Measurements from ENCODE around the gene MINDY1. TPM values are rescaled to one million over a fixed set of nuclear protein-coding genes. Genes with fewer than 3 reads are reported as not detected.

The MINDY1 gene
- total and polyA plus RNA-seq, 9 of the 15 experiments (the other 6 are each of a cell fraction or from before 2014, with no cell fraction given): 0.49 to 11.0 (median 6.0) TPM

- no peak for TF ChIP-seq STAT5A (IDR thresholded peaks at IDR 0.05; ENCODE audit: borderline replicate concordance, low read length)
- TF ChIP-seq FOXJ2 (tag; IDR thresholded peaks at IDR 0.05): 0 out of 2 replicates have a peak, but pooled peaks have one; percentile 24
- TF ChIP-seq, protein P1, sequence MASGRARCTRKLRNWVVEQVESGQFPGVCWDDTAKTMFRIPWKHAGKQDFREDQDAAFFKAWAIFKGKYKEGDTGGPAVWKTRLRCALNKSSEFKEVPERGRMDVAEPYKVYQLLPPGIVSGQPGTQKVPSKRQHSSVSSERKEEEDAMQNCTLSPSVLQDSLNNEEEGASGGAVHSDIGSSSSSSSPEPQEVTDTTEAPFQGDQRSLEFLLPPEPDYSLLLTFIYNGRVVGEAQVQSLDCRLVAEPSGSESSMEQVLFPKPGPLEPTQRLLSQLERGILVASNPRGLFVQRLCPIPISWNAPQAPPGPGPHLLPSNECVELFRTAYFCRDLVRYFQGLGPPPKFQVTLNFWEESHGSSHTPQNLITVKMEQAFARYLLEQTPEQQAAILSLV (tag; IDR thresholded peaks at IDR 0.05): no peak
- no peak for TF ChIP-seq NONO (IDR thresholded peaks at IDR 0.05; ENCODE audit: low read depth in 2 of 2, low read length in 1 of 2)
- peak in 1 of 2 experiments; percentile 32; a peak in 1 of 3 replicates for TF ChIP-seq CBX3 (IDR thresholded peaks at IDR 0.05; ENCODE audit: borderline replicate concordance in 1 of 2, low read length in 2 of 2)
- TF ChIP-seq DDX20 (tag; IDR thresholded peaks at IDR 0.05; ENCODE audit: low read depth): no peak
- peak; percentile 47 for TF ChIP-seq TEAD4 (IDR thresholded peaks at IDR 0.05; ENCODE audit: low read length)
- no peak for TF ChIP-seq TEAD4 (CRISPR knock-in tag; IDR thresholded peaks at IDR 0.05; ENCODE audit: borderline replicate concordance)
- no peak for TF ChIP-seq JUN (IDR thresholded peaks at IDR 0.05; ENCODE audit: borderline replicate concordance, low read depth, low read length)
- TF ChIP-seq JUN (CRISPR knock-in tag; IDR thresholded peaks at IDR 0.05; ENCODE audit: borderline replicate concordance): no peak
- 0 out of 2 replicates have a peak, but pooled peaks have one; percentile 27 for TF ChIP-seq POLR2AphosphoS5 (IDR thresholded peaks at IDR 0.05; ENCODE audit: control insufficient read depth, insufficient read depth, low read depth, low read length)
- no peak for TF ChIP-seq SAFB2 (IDR thresholded peaks at IDR 0.05; ENCODE audit: borderline replicate concordance, low read depth, low read length, severe bottlenecking)
- no peak for TF ChIP-seq CBFB (CRISPR knock-in tag; IDR thresholded peaks at IDR 0.05)
- TF ChIP-seq ATF1 (CRISPR knock-in tag; IDR thresholded peaks at IDR 0.05): no peak
- TF ChIP-seq ATF1 (tag; IDR thresholded peaks at IDR 0.05): 0 out of 2 replicates have a peak, but pooled peaks have one; percentile 15
- no peak for TF ChIP-seq AFF4 (CRISPR knock-in tag; IDR thresholded peaks at IDR 0.05)
- peak; percentile 37; the same call in 1 of the 2 replicates for TF ChIP-seq CREM (IDR thresholded peaks at IDR 0.05; ENCODE audit: low read depth)
- no peak for TF ChIP-seq FOXK1 (CRISPR knock-in tag; IDR thresholded peaks at IDR 0.05; ENCODE audit: borderline replicate concordance)
- no peak for TF ChIP-seq WHSC1 (IDR thresholded peaks at IDR 0.05; ENCODE audit: low read length)
- TF ChIP-seq EGR1 (conservative IDR thresholded peaks at IDR 0.05): no peak
- no peak for TF ChIP-seq TCF15 (CRISPR knock-in tag; IDR thresholded peaks at IDR 0.05)
- no peak for TF ChIP-seq MTF1 (CRISPR knock-in tag; IDR thresholded peaks at IDR 0.05; ENCODE audit: borderline replicate concordance)
- TF ChIP-seq DACH1 (IDR thresholded peaks at IDR 0.05; ENCODE audit: partially characterized antibody): no peak
- TF ChIP-seq, protein P2, sequence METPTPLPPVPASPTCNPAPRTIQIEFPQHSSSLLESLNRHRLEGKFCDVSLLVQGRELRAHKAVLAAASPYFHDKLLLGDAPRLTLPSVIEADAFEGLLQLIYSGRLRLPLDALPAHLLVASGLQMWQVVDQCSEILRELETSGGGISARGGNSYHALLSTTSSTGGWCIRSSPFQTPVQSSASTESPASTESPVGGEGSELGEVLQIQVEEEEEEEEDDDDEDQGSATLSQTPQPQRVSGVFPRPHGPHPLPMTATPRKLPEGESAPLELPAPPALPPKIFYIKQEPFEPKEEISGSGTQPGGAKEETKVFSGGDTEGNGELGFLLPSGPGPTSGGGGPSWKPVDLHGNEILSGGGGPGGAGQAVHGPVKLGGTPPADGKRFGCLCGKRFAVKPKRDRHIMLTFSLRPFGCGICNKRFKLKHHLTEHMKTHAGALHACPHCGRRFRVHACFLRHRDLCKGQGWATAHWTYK (CRISPR knock-in tag; IDR thresholded peaks at IDR 0.05): no peak
These were observed 6.8 kb upstream of the MINDY1 start (continued) for GRCh38 chr1:151013518-151013917.

Data from K562 (cell line).